HUES48 (cell line): ENCODE measurements around the gene GALNT17.
"Not testable (repeated sequence)": the region's sequence is repeated elsewhere in the genome, so short reads cannot be mapped to it uniquely, and the experiment has no call there.

Experiments
- H3K27ac ChIP-seq: one replicate; pipeline ENCODE4 v1.7.0; 2013; ENCODE audit warnings: low read depth, low read length, inconsistent platforms
- H3K27me3 ChIP-seq: 2 replicates; pipeline ENCODE4 v1.6.1; 2013; ENCODE audit warnings: mild to moderate bottlenecking, low read length; ENCODE audit not compliant: control insufficient read depth, insufficient read depth
- H3K36me3 ChIP-seq: 2 replicates; pipeline ENCODE4 v1.6.1; 2013; ENCODE audit warnings: low read length; ENCODE audit not compliant: control insufficient read depth, insufficient read depth
- H3K4me1 ChIP-seq: 2 replicates; pipeline ENCODE4 v1.6.1; 2013; ENCODE audit warnings: mild to moderate bottlenecking, low read length; ENCODE audit not compliant: control insufficient read depth, insufficient read depth
- H3K4me3 ChIP-seq: 2 replicates; pipeline ENCODE4 v1.5.1; 2013; ENCODE audit warnings: mild to moderate bottlenecking, low read depth, low read length
- H3K9ac ChIP-seq: 2 replicates; pipeline ENCODE4 v1.6.1; 2013; ENCODE audit warnings: mild to moderate bottlenecking, low read depth, low read length, moderate library complexity
- H3K9me3 ChIP-seq: 2 replicates; pipeline ENCODE4 v1.6.1; 2013; ENCODE audit warnings: low read length; ENCODE audit not compliant: control insufficient read depth, insufficient read depth

Gene GALNT17

GRCh38 chr7:71733107-71733870 lies 601.3 kb downstream of the GALNT17 start:
- H3K9ac ChIP-seq = peak overlapping the region; percentile 50; the same call in 1 of the 2 replicates
- no peaks in the 10 kb centered on the region for H3K4me1 ChIP-seq
- peak overlapping the region; percentile 67 for H3K4me3 ChIP-seq
- no peak overlapping the region for H3K27ac ChIP-seq
- no peaks in the 10 kb centered on the region for H3K9me3 ChIP-seq
- H3K27me3 ChIP-seq = no peaks in the 10 kb centered on the region
- no peaks in the 10 kb centered on the region for H3K36me3 ChIP-seq

DNA sequence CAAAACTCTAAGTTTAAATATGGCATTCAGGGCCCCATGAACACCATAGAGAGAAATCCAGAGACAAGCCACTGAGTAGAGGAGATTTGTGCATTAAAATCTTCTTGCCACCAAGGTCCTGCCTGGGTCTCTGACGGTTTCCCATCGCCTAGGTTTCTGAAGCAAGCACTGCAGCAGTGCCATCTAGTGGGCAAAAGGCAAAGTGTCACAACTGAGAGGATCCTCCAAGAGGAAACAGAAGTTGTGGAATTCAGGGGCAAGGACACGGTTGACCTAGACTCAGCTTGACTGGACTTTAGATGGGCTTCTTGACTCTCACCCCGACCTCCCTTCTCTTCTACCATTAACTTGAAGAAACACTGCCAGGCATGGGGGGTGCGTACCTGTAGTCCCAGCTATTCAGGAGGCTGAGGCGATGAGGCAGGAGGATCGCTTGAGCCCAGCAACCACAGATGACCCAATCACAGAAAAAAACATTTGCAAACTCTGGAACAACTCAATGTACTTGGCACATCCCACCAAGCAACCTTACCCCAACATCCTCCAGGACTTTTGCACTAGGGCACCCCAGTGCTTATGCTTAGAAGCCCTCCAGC lies 604.1 kb downstream of the GALNT17 start:
- Histone ChIP-seq H3K4me1 (peaks cover 14% of the 10 kb centered on the region), H3K27me3 (no peaks in the 10 kb centered on the region), H3K9ac (no peak overlapping the region), H3K36me3 (no peaks in the 10 kb centered on the region), H3K9me3 (no peaks in the 10 kb centered on the region), H3K27ac (no peak overlapping the region), H3K4me3 (no peak overlapping the region)

GRCh38 chr7:71737931-71738540 lies 606.1 kb downstream of the GALNT17 start:
- not testable (repeated sequence) for H3K27me3 ChIP-seq, H3K4me3 ChIP-seq, H3K36me3 ChIP-seq, H3K9ac ChIP-seq, H3K9me3 ChIP-seq, H3K27ac ChIP-seq
- peaks cover 14% of the 10 kb centered on the region for H3K4me1 ChIP-seq

GRCh38 chr7:71739520-71740173 lies 607.7 kb downstream of the GALNT17 start:
- Histone ChIP-seq H3K36me3 (no peaks in the 10 kb centered on the region), H3K4me1 (peaks cover 14% of the 10 kb centered on the region), H3K9ac (no peak overlapping the region), H3K27me3 (no peaks in the 10 kb centered on the region), H3K9me3 (no peaks in the 10 kb centered on the region), H3K4me3 (no peak overlapping the region), H3K27ac (peak overlapping the region; percentile 73)

DNA sequence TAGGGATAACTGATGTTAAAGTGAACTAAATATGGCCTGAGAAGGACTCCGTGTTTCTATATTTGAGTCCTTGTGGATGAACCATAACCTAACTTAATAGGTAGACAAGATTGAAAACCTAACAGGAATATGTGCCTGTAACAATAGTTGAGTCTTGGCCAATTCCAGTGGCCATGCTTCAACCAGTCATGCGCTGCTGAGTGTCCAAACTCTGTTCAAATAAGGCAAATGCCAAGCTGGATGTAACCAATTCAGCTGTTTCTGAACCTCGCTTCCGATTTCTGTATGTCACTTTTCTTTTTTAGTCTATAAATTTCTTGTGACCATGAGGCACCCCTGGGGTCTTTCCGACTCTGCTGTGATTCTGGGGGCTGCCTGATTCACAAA lies 608.2 kb downstream of the GALNT17 start:
- Histone ChIP-seq H3K9ac (no peak overlapping the region), H3K4me3 (no peak overlapping the region), H3K36me3 (no peaks in the 10 kb centered on the region), H3K9me3 (no peaks in the 10 kb centered on the region), H3K4me1 (peaks cover 14% of the 10 kb centered on the region), H3K27ac (peak overlapping the region; percentile 73), H3K27me3 (no peaks in the 10 kb centered on the region)

GRCh38 chr7:71746006-71746405 lies 614.1 kb downstream of the GALNT17 start:
- no peak overlapping the region for H3K4me3 ChIP-seq
- H3K27me3 ChIP-seq = no peaks in the 10 kb centered on the region
- no peak overlapping the region for H3K27ac ChIP-seq
- no peaks in the 10 kb centered on the region for H3K36me3 ChIP-seq
- no peaks in the 10 kb centered on the region for H3K9me3 ChIP-seq
- no peaks in the 10 kb centered on the region for H3K4me1 ChIP-seq
- H3K9ac ChIP-seq = no peak overlapping the region

DNA sequence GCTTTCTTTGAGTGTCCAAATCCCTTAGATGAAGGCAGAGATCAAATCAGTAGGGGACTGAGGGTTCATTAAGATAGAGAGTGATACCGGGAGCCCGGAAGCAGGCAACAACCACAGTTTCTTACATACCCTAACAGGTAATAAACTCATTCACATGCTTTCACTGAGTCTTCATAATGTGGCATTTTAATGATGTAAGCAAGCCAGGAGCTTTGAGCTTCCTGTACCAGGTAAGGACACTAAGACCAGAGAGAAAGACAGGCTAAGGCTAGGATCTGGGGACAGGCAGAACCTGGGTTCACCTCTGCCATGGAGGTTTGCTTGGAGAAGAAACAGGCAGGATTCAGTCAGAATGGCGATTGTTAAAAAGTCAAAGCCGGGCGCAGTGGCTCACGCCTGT lies 618.3 kb downstream of the GALNT17 start:
- H3K27me3 ChIP-seq = peaks cover 9% of the 10 kb centered on the region
- no peaks in the 10 kb centered on the region for H3K36me3 ChIP-seq
- H3K4me3 ChIP-seq = no peak overlapping the region
- H3K27ac ChIP-seq = no peak overlapping the region
- H3K9ac ChIP-seq = no peak overlapping the region
- H3K4me1 ChIP-seq = no peaks in the 10 kb centered on the region
- H3K9me3 ChIP-seq = no peaks in the 10 kb centered on the region

DNA sequence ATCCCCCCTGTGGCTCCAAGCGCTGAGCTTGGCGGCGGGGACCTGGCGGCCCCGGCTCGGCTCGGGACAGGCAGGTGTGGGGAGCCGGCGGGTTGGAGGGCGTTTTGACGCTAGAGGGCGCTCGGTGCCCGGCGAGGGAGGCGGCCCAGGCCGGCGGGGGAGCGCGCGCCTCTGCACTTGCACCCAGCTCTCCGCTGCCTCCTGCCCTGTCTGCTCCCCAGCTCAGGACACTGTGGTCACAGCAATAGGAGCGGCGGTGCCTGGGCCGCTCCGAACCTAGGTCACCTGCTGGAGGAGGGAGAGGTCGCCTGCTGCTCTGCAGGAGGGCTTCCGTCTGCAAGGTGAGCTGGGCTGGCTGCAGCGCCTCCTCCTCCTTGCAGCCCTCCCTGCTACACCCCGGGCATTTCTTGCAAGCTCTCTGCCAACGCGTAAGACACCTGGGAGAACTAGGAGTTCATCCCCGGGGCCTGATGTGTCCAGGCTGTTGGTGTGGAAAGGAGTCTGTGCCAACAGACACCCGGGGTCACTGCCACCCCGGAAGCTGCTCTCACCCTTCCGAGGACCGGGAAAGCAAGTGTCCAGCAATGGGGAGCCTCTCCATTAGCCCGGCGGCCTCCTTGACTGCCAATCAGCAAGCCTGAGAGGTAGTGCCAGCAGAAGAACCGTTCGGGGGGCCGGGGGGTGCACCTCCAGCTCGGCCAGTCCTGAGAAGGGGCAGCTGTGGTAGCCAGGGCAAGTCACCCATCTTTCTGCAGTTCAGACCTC lies 620.4 kb downstream of the GALNT17 start:
- H3K9ac ChIP-seq = no peak overlapping the region
- H3K27me3 ChIP-seq = peaks cover 9% of the 10 kb centered on the region
- H3K9me3 ChIP-seq = no peaks in the 10 kb centered on the region
- peak overlapping the region; percentile 63 for H3K4me3 ChIP-seq
- H3K36me3 ChIP-seq = no peaks in the 10 kb centered on the region
- no peak overlapping the region for H3K27ac ChIP-seq
- no peaks in the 10 kb centered on the region for H3K4me1 ChIP-seq

DNA sequence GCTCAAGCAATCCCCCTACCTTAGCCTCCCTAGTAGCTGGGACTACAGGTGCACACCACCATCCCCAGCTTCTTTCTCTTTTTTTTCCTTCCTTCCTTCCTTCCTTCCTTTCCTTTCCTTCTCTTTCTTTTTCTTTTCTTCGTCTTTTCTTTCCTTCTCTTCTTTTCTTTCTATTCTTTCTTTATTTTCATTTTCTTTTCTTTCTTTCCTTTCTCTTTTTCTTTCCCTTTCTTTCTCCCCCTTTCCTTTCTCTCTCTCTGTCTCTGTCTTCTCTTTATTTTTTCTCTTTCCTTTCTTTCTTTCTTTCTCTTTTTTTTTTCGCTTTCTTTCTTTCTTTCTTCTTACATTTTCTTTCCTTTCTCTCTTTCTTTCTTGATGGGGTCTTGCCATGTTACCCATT lies 621.3 kb downstream of the GALNT17 start:
- Histone ChIP-seq H3K9me3 (no peaks in the 10 kb centered on the region), H3K4me1 (no peaks in the 10 kb centered on the region)

GRCh38 chr7:71753956-71754664 lies 622.2 kb downstream of the GALNT17 start:
- no peak overlapping the region for H3K27ac ChIP-seq

More for the DNA sequence above, 621.3 kb downstream of the GALNT17 start:
- Histone ChIP-seq H3K27me3 (peaks cover 9% of the 10 kb centered on the region), H3K36me3 (no peaks in the 10 kb centered on the region), H3K9ac (no peak overlapping the region), H3K27ac (no peak overlapping the region), H3K4me3 (no peak overlapping the region)

More at GRCh38 chr7:71753956-71754664, 622.2 kb downstream of the GALNT17 start:
- Histone ChIP-seq H3K9me3 (no peaks in the 10 kb centered on the region), H3K9ac (no peak overlapping the region), H3K36me3 (no peaks in the 10 kb centered on the region), H3K4me1 (no peaks in the 10 kb centered on the region), H3K4me3 (no peak overlapping the region), H3K27me3 (peaks cover 9% of the 10 kb centered on the region)
